Kidney (tissue), 14 donors: ENCODE measurements around the gene LRRC34. TPM values are rescaled to one million over a fixed set of nuclear protein-coding genes. Genes with fewer than 3 reads are reported as not detected.

Experiments used
- DNase-seq, 5 donors: peaks; one replicate each; pipeline ENCODE4 v3.0.0-alpha.2; 2013 to 2020
- FAIRE-seq: peaks from 2 replicates; lab custom pipeline; 2012; peaks lifted over from hg19 to GRCh38; lab: Jason Lieb, UNC
- H3K27ac ChIP-seq, 2 donors: one replicate each; pipeline ENCODE4 v1.7.0; 2013; ENCODE audit warnings: low read depth in 2 of 2, low read length in 2 of 2, inconsistent platforms in 1 of 2
- H3K27me3 ChIP-seq: one replicate; pipeline ENCODE4 v1.7.1; 2013; ENCODE audit warnings: low read length, inconsistent platforms; ENCODE audit not compliant: control insufficient read depth, insufficient read depth
- H3K36me3 ChIP-seq, 3 donors: one replicate each; pipeline versions ENCODE4 v1.7.0 to v1.7.1; 2013; ENCODE audit warnings: low read length in 3 of 3, control low read depth in 1 of 3, inconsistent platforms in 1 of 3; ENCODE audit not compliant: insufficient read depth in 3 of 3, control insufficient read depth in 2 of 3
- H3K4me1 ChIP-seq, 3 donors: one replicate each; pipeline versions ENCODE4 v1.7.0 to v1.7.1; 2013; ENCODE audit warnings: low read length in 3 of 3, inconsistent platforms in 1 of 3, low read depth in 1 of 3; ENCODE audit not compliant: control insufficient read depth in 2 of 3, insufficient read depth in 2 of 3
- H3K4me3 ChIP-seq, 3 donors: one replicate each; pipeline versions ENCODE4 v1.7.0 to v1.8.1; 2013; ENCODE audit warnings: low read length in 3 of 3, control low read depth in 1 of 3, inconsistent platforms in 1 of 3
- H3K9ac ChIP-seq, 3 donors: one replicate each; pipeline versions ENCODE4 v1.7.0 to v1.7.1; 2013; ENCODE audit warnings: low read length in 3 of 3, control low read depth in 1 of 3, inconsistent platforms in 1 of 3
- H3K9me3 ChIP-seq, 3 donors: one replicate each; pipeline versions ENCODE4 v1.7.0 to v1.7.1; 2013; ENCODE audit warnings: low read length in 3 of 3, control low read depth in 1 of 3, inconsistent platforms in 1 of 3; ENCODE audit not compliant: control insufficient read depth in 2 of 3, insufficient read depth in 1 of 3
- CTCF ChIP-seq: IDR thresholded peaks from 3 replicates; pipeline ENCODE4 v1.5.1; 2012; ENCODE audit warnings: mild to moderate bottlenecking, moderate library complexity, borderline replicate concordance; ENCODE audit not compliant: insufficient read depth; ENCODE audit errors: extremely low read depth
- intact Hi-C: fragments of 100-400 bp; cut with DNase I; formaldehyde crosslinking; loops from one replicate; pipeline ENCODE4 v1.11.1; 2022
- polyA plus RNA-seq: library from polyadenylated mRNA; stranded (reverse); fragments of 350-450 nt; fragmentation: Illumina TruSeq; extraction: RNeasy Lipid Tissue Mini Kit (QIAGEN cat#74804); gene quantifications from one replicate; pipeline ENCODE4 v1.2.3, GENCODE V29; 2014; ENCODE audit warnings: low read depth, low replicate concordance; ENCODE audit not compliant: insufficient read depth
- total RNA-seq: library from RNA; stranded (reverse); fragmentation: NEBNext Ultra II Directional; extraction: Animal tissue kit (Norgen Biotek cat#: 25700); gene quantifications from one replicate; pipeline ENCODE4 v1.2.1, GENCODE V29; 2021
- donor health status: control.
- donor health status: control.
- donor health status: control.
- donor health status: control.
- donor health status: control.
- donor health status: DM: yes; HTN: yes; CAD: no.
- donor health status: Normal renal cell carcinoma (clear cell type).

Gene LRRC34
- total and polyA plus RNA-seq, 2 donors from 2014 or later = 4.0 to 5.7 TPM

GRCh38 chr3:169846458-169847193 lies 33.9 kb upstream of the LRRC34 start:
- TF ChIP-seq CTCF = no peak
- intact Hi-C loops = no loop called here
- no peaks in the 10 kb centered on the region for H3K36me3 ChIP-seq
- no peaks in the 10 kb centered on the region for H3K4me1 ChIP-seq
- FAIRE-seq (no peak), DNase-seq (no peak)
- no peaks in the 10 kb centered on the region for H3K27me3 ChIP-seq
- H3K27ac ChIP-seq = no peak overlapping the region
- no peak overlapping the region for H3K9ac ChIP-seq
- no peaks in the 10 kb centered on the region for H3K9me3 ChIP-seq
- no peak overlapping the region for H3K4me3 ChIP-seq

- Histone ChIP-seq H3K4me1 (no peaks in the 10 kb centered on the region), H3K27ac (no peak overlapping the region), H3K4me3 (no peak overlapping the region), H3K9ac (no peak overlapping the region), H3K9me3 (no peaks in the 10 kb centered on the region), H3K36me3 (no peaks in the 10 kb centered on the region), H3K27me3 (no peaks in the 10 kb centered on the region)
- no peak for DNase-seq
- no peak for FAIRE-seq
- TF ChIP-seq CTCF = no peak
- intact Hi-C loops = no loop called here
These were observed 30.3 kb upstream of the LRRC34 start for GRCh38 chr3:169842960-169843359.

- no peak overlapping the region for H3K4me3 ChIP-seq
- no peak overlapping the region for H3K9ac ChIP-seq
- TF ChIP-seq CTCF = no peak
- DNase-seq = peak in 4 of 5 donors; percentile 44 to 76 (median 60)
- FAIRE-seq = no peak
- no peaks in the 10 kb centered on the region for H3K27me3 ChIP-seq
- H3K4me1 ChIP-seq = no peaks in the 10 kb centered on the region
- no peak overlapping the region for H3K27ac ChIP-seq
- no peaks in the 10 kb centered on the region for H3K9me3 ChIP-seq
- H3K36me3 ChIP-seq = no peaks in the 10 kb centered on the region
- intact Hi-C loops = no loop called here
These were observed 28.5 kb upstream of the LRRC34 start for GRCh38 chr3:169841171-169841570.
